ENCODE measurements around the gene JSRP1.

The JSRP1 gene

DNA sequence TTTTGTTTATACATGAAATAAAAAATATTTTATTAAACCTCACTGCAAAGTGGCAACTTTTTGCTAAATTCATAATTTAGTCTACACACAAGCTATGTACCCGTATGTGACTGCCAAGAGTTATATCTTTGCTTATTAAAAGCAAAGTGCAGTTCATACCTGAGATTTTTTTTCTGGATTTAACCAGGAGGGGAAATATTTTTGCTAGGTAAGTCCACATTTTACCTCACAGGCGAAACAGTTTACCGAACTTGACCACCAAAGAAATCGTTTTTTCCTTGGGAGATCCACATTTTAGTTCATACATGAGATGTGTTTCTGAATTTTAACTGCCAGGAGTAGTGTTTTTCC is 12.2 kb upstream of the JSRP1 start:
- DNase-seq (ENCODE audit: low read depth in 2 of 3, low spot score in 1 of 3): no peak

DNA sequence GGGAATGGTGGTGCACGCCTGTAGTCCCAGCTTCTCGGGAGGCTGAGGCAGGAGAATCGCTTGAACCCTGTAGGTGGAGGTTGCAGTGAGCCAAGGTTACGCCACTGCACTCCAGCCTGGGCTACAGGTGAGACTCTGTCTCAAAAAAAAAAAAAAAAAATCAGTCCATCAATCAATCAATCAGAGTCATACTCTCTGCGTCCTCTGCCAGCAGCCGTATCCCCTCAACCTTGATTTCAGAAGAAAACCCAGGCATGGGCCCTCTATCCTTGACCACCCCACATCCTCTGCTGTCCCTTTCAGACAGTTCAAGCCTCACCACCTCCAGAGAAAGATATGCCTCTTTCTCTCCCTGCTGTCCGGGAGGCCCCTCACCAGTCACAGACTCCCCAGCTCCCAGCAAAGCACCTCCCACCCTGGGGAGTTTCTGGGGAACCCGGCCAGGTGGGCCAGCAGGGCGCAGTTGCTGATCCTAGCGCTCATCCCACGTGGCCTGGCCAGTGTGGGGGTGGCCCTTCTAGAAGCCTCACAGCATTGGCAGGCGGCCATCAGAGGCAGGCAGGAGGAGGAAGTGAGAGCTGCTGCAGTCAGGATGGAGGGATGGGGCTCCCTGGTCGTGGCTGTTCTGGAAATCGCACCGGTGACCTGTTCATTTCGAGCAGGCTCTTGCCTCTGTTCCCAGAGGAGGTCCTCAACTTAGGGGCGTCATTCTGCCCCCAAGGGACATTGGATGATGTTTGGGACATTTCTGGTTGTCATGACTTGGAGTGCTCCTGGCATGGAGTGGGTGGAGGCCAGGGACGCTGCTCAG is 10.2 kb upstream of the JSRP1 start:
- DNase-seq (ENCODE audit: low read depth in 2 of 3, low spot score in 1 of 3): no peak

DNA sequence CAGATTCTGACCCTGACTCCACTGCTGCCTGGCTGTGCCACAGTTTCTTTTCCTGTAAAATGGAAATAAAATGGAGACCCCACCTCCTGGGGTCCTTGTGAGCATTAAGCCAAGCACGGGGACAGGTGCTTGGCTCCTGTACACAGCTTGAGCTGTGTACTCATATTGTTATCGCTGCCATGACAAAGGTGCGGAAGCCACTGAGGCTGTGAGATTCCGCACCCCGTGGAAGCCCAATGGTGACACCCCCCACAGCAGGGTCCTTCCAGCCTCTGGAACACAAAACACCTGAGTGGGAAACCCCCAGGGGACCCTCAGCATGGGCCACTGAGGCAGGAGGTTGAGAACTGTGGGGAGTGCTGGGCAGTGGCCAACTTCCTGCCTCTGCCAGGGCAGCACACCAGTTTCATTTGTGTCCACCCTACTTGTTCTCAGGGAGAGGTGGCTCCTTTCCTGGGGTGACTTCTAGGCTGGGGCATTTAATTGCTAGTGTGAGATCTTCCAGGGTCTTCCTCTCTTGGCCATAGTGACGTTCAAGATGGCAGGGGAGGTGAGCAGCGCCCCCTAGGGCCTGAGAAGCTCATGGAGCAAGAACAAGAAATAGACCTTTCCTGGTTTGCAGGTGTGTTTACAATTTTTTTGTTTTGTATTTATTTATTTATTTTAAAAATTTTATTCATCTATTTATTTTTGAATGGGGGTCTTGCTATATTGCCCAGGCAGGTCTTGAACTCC is 5.4 kb upstream of the JSRP1 start:
- DNase-seq (ENCODE audit: low read depth in 2 of 3, low spot score in 1 of 3): no peak

DNA sequence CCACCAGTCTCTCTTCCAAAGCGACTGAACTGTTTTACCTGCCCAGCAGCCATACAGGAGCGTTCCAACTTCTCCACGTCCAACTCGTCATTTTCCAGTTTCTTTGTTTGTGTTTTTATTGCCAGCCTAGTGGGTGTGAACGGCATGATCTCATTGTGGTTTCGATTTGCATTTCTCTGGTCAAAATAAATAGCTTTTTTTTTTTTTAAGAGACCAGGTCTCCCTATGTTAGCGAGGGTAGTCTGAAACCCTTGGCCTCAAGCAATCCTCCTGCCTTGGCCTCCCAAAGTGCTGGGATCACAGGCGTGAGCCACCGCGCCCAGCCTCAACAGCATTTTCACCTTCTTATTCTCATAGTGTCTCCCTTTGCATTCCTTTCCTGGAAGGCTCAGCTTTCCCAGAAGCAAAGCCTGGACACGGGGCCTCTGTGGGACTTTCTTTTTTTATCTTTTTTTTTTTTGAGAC is 4.2 kb upstream of the JSRP1 start:
- no peak for DNase-seq (ENCODE audit: low read depth in 2 of 3, low spot score in 1 of 3)

DNA sequence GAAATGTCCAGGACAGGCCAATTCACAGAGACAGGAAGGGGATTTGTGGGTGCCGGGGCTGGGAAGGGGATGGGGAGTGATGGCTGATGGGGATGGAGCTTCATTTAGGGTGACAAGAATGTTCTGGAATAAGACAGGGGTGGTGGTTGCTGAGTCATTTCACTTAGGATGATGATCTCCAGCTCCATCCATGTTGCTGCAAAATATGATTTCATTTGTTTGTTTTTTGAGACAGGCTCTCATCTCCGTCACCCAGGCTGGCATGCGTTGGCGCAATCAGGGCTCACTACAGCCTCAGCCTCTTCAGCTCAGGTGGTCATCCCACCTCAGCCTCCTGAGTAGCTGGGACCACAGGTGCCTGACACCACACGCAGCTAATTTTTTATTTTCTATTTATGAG is 3.1 kb upstream of the JSRP1 start:
- no peak for DNase-seq (ENCODE audit: low read depth in 2 of 3, low spot score in 1 of 3)

DNA sequence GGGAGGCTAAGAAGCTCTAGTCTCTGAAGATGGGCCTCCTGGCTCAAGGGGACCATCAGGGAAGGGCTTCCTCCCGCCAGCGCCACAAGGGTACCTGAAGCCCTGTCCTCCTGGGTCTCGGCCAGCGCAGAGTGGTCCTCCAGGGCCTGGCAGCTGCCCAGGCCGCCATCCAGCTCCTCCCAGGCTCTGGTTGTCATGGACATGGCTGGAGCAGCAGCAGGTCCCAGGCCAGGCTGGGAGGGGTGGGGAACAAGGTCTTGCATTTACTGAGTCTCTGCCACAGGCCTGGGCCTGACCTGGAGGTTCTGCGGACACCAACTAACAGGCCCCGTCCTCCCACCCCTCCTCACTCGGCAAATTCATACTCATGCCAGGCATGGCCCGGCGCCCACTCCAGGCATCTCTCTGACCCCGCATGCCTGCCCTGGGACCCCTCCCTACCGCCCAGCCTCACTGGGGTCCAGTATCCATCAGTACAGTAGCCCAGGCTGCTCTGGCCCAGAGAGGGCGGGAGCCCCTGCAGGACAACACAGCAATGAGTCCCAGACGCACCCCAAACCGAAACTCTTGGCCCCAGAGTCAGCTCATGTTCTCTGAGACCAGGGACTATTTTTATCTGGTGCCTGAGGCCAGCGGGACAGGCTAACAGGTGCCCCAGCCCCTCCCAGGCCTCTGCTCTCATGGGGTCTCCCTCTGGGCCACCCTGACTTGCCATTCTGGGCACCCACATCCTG is 938 bp downstream of the JSRP1 start:
- no peak for DNase-seq (ENCODE audit: low read depth in 2 of 3, low spot score in 1 of 3)

DNA sequence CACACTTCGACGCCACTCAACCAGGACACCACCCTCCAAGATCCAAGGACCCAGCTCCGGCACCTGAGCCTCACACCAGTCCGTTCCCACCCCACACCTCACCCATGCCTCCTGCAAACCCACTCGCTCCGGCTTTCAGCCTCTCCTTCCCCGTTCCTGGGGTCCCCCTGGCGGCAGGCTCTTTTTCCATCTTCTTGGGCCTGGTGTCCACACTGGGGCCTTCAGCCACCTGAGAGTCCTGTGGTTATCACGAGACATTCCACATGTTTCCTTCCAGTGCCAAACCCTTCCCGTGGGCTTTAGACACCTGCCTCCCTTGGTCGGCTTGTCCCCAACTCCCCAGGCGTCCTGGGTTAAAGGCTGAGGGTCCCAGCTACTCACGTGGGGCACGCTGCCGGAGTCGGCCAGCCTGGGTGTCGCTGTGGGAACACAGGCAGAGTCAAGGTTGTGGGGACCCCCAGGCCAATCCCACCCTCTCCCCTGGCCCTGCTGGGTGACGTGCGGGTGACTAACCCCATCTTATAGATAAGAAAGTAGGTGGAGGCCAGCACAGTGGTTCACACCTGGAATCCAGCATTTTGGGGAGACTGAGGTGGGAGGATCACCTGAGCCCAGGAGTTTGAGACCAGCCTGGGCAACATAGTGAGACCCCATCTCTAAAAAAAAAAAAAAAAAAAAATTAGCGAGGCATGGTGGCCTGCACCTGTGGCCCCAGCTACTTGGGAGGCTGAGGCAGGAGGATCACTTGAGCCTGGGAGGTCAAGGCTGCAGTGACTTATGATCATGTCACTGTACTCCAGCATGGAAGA is 1.9 kb downstream of the JSRP1 start:
- DNase-seq (ENCODE audit: low read depth in 2 of 3, low spot score in 1 of 3): no peak

DNA sequence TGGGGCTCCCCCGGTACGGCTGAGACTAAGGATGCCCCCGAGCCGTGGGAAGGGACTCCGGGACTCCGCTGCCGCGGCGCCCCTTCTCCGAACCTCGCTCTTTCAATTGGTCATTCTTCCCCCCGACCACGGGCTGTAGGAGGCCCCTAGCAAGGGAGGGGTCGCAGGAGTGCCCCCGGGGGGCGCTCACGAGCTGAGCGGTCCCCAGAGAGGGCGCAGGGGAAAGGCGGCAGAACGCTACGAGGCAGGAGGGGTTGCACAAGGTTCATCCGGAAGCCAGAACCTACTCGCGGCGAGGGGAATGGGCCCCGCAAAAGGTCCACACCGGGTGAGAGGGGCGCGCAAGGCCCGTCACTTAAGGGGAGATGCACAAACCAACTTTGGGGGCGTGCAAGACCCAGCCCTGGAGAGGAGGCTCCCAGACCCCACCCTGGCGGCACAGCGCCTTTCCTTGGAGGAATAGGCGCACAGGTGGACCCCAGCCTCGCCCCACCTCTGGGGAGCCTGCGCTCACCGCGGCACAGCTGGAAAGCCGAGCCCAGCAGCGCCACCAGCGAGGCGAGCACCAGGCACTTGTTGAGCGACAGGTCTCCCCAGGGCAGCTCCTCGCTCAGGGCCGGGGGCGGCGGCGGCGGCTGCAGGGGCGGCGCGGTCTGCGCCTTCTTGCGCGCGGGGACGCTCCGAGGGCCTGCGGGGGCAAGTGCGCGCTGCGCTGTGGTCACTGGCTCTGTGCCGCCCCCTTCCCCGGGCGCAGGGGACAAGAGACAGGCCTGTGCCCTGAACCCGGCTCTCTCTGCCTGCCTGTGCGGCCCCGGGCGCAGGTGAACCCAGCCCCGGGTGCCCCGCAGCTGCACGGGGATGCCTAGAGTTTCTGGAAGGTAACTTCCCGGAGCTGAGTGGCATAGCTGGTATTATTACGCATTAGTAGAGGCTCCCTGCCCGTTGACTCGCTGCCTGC is 2.8 kb downstream of the JSRP1 start:
- DNase-seq (ENCODE audit: low read depth in 2 of 3, low spot score in 1 of 3): no peak

DNA sequence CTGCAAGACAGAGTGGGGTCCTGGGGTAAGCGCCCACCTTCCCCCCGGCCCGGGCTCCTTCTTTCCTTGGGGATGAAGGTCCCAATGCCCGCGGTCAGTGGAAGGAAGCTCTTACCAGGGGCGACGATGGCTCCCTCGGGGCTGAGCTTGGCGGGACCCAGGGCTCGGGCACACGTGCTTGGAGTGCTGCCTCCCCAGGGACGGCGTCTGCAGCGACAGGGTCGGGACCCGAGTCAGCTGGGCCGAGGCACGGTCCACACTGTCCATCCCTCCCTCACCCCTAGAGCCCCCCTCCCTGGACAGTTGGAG is 3.5 kb downstream of the JSRP1 start:
- DNase-seq (ENCODE audit: low read depth in 2 of 3, low spot score in 1 of 3): no peak

DNA sequence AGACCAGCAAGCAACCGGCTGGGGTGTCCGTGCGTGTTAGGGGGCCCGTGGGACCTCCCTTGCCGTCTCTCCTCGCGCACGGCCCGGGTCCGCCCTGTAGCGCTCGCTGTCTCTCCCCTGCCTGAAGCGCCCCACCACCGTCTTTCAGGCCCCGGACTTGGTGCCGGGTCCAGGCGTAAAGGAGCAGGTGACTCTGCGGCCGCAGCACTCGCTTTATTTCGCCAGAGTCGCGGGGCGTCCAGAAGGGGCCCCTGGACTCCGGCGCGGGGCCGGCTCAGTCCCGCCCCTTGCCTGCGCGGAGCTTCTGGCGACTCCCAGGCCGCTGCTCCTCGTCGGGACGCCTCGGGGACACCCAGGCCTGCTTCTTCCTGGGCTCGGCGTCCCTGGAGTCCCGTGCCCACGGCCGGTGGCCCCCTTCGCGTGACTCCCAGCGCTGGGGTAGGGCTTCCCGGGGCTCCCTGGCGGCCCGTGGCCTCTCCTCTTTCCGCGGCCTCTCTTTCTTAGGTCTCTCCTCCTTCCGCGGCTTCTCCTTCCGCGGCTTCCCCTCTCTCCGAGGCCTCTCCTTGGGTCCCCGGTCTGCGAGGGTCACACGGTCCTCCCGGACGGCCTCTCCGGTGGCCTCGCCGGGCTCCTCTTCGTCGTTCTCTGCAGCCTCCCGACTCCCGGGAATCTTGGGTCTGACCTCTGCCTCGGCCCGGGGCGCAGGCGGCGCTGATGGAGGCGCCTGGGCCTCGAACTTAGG is 4.0 kb downstream of the JSRP1 start:
- no peak for DNase-seq (ENCODE audit: low read depth in 2 of 3, low spot score in 1 of 3)

DNA sequence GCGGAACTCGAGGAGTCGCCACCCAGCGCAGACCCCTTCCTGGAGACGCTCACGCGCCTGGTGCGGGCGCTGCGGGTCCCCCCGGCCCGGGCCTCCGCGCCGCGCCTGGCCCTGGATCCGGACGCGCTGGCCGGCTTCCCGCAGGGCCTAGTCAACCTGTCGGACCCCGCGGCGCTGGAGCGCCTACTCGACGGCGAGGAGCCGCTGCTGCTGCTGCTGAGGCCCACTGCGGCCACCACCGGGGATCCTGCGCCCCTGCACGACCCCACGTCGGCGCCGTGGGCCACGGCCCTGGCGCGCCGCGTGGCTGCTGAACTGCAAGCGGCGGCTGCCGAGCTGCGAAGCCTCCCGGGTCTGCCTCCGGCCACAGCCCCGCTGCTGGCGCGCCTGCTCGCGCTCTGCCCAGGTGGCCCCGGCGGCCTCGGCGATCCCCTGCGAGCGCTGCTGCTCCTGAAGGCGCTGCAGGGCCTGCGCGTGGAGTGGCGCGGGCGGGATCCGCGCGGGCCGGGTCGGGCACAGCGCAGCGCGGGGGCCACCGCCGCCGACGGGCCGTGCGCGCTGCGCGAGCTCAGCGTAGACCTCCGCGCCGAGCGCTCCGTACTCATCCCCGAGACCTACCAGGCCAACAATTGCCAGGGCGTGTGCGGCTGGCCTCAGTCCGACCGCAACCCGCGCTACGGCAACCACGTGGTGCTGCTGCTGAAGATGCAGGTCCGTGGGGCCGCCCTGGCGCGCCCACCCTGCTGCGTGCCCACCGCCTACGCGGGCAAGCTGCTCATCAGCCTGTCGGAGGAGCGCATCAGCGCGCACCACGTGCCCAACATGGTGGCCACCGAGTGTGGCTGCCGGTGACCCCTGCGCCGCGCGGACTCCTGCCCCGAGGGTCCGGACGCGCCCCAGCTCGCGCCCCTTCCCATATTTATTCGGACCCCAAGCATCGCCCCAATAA is 4.8 kb downstream of the JSRP1 start:
- no peak for DNase-seq (ENCODE audit: low read depth in 2 of 3, low spot score in 1 of 3)

DNA sequence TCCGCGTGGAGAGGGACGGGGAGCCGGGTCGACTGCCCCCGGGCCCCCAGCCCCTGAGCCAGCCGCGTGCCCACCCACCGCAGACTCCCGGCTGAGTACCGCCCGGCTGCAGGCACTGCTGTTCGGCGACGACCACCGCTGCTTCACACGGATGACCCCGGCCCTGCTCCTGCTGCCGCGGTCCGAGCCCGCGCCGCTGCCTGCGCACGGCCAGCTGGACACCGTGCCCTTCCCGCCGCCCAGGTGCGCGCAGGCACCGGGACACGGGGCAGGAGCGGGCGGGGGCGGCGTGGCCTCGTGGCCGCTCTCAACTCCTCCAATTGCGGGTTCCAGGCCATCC is 5.5 kb downstream of the JSRP1 start:
- no peak for DNase-seq (ENCODE audit: low read depth in 2 of 3, low spot score in 1 of 3)

DNA sequence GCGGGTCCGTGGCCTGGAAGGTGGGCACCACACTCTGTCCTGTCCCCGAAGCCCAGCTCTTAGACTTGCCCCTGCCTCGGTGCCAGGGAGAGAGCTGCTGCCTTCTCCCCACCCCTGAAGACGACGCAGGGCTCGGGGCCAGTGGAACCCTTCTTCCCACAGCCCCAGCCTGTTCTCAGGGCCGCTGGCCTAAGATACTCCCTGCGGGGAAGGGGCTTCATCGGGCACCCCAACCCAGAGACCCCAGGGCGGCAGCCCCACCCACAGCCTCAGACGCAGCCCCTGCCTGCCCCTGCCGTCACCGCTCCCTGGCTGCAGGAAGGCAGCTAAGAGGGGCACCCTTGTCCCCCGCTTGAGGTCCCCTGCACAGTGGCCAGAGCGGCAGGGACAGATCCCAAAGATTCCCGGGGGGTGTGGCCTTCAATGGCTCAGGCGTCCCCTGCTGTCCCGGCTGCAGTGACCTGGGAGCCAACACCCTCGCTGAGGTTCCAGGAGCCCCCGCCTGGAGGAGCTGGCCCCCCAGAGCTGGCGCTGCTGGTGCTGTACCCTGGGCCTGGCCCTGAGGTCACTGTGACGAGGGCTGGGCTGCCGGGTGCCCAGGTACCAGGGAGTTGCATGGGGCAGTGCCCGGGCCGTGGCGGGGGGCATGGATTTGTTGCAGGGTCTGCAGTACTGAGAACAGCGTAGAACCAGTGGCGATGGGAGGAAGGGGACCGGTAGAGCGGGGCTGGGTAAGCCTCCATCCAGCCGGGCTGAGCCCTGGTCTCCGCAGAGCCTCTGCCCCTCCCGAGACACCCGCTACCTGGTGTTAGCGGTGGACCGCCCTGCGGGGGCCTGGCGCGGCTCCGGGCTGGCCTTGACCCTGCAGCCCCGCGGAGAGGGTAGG is 6.1 kb downstream of the JSRP1 start:
- no peak for DNase-seq (ENCODE audit: low read depth in 2 of 3, low spot score in 1 of 3)

DNA sequence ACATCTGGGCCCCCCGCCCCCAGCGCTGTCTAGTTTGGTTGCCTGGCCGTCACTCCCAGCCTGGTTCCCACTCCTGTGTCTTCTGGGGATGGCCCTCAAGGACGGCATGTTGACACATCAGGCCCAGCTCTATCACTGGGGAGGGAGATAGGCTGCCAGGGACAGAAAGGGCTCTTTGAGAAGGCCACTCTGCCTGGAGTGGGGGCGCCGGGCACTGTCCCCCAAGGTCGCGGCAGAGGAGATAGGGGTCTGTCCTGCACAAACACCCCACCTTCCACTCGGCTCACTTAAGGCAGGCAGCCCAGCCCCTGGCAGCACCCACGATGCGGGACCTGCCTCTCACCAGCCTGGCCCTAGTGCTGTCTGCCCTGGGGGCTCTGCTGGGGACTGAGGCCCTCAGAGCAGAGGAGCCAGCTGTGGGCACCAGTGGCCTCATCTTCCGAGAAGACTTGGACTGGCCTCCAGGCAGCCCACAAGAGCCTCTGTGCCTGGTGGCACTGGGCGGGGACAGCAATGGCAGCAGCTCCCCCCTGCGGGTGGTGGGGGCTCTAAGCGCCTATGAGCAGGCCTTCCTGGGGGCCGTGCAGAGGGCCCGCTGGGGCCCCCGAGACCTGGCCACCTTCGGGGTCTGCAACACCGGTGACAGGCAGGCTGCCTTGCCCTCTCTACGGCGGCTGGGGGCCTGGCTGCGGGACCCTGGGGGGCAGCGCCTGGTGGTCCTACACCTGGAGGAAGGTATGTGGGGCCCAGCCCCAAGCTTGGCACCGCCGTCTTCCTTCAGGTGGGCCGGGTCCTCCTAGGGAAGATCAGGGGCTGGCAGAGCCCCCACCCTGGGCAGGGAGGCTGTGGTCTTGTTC is 7.0 kb downstream of the JSRP1 start, which contains the start of gene AMH:
TSS of gene AMH (plus strand) at position 314 of the 857 bp plus-strand sequence. CDS start at position 324, 10 bp downstream.
- DNase-seq (ENCODE audit: low read depth in 2 of 3, low spot score in 1 of 3): no peak

DNA sequence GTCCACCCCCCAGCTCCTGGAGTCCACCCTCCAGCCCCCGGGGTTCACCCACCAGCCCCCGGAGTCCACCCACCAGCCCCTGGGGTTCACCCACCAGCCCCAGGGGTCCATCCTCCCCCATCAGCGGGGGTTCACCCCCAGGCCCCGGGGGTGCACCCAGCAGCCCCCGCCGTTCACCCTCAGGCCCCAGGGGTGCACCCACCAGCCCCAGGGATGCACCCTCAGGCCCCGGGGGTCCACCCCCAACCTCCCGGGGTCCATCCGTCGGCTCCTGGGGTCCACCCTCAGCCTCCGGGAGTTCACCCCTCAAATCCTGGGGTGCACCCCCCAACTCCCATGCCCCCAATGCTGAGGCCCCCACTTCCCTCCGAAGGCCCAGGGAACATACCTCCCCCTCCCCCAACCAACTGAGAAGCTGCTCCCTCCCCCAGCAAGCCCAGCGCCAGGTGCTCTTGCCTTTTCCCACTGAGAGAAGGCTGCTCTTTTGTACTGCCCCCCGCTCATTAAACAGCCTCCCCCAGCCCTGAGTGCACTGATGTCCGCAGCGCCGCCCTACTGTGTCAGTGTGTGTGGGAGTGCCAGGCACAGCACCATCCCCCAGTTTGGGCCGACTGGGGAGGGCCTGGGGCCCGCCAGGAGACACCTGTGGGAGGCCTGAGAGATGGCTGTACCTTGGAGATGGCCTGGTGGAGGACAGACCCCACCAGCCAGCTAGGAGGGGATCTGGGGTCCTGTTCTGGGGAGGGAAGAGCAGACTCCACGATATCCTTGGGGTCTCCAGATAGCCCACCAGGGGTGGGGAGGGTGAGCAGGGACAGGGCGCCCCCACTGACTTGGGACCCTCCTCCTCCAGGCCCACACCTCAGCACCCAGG is 7.8 kb downstream of the JSRP1 start:
- no peak for DNase-seq (ENCODE audit: low read depth in 2 of 3, low spot score in 1 of 3)

Measured in stimulated activated CD4-positive, alpha-beta T cell treated with anti-CD3 and anti-CD28 coated beads, Interleukin-12 subunit alpha, Interleukin-12 subunit beta, amount 100 ng/mL, for 48 hours (primary cell).